Caco-2 (cell line): ENCODE results near the gene RAI1. TPM values are rescaled to one million over a fixed set of nuclear protein-coding genes. Genes with fewer than 3 reads are reported as not detected.

Source experiments
- BruUV-seq: library from RNA; stranded (reverse); fragments of 400-500 nt; replicated peaks from 2 replicates; lab custom pipeline; 2021; lab: Mats Ljungman, UMichigan
- CTCF ChIA-PET: fragments of 300-600 bp; sonication (Branson Sonifier 250); formaldehyde crosslinking; loops from one replicate; lab custom pipeline; 2022; ENCODE audit warnings: antibody characterized with exemption; lab: Charles Lee
- POLR2A ChIA-PET: fragments of 300-600 bp; sonication (Branson Sonifier 250); formaldehyde crosslinking; loops from one replicate; lab custom pipeline; 2022; ENCODE audit warnings: antibody characterized with exemption; lab: Charles Lee
- DNase-seq, 2 experiments: peaks; one replicate each; pipeline versions ENCODE4 v3.0.0 to v3.0.0-alpha.2; 2020 to 2022
- H3K27me3 ChIP-seq: replicated peaks from 2 replicates; pipeline ENCODE4 v1.6.0; 2011; ENCODE audit warnings: low read length; ENCODE audit not compliant: control insufficient read depth, insufficient read depth
- H3K36me3 ChIP-seq: 2 replicates; pipeline ENCODE4 v1.5.1; 2011; ENCODE audit warnings: low read length; ENCODE audit not compliant: control insufficient read depth, insufficient read depth
- H3K4me1 ChIP-seq: fragments of 250-450 bp; sonication (Bioruptor Pico); 2 replicates; pipeline ENCODE4 v1.5.1; 2020; ENCODE audit warnings: mild to moderate bottlenecking
- H3K4me3 ChIP-seq: 2 replicates; pipeline ENCODE4 v1.5.1; 2011; ENCODE audit warnings: low read depth, mild to moderate bottlenecking, control low read depth, low read length
- H3K9me3 ChIP-seq: fragments of 250-450 bp; sonication (Bioruptor Pico); 2 replicates; pipeline ENCODE4 v1.5.1; 2020; ENCODE audit warnings: mild to moderate bottlenecking, moderate library complexity
- H3K27ac Mint-ChIP-seq: one replicate; pipeline ENCODE4 v1.8.0; 2022; ENCODE audit warnings: mixed read lengths; ENCODE audit not compliant: unreplicated experiment
- H3K27me3 Mint-ChIP-seq: one replicate; pipeline ENCODE4 v1.8.0; 2022; ENCODE audit warnings: mixed read lengths; ENCODE audit not compliant: insufficient read depth, unreplicated experiment
- H3K36me3 Mint-ChIP-seq: one replicate; pipeline ENCODE4 v1.8.0; 2022; ENCODE audit warnings: mild to moderate bottlenecking, mixed read lengths; ENCODE audit not compliant: insufficient read depth, unreplicated experiment
- H3K4me1 Mint-ChIP-seq: one replicate; pipeline ENCODE4 v1.8.0; 2022; ENCODE audit warnings: low read depth, mixed read lengths; ENCODE audit not compliant: unreplicated experiment
- H3K4me3 Mint-ChIP-seq: one replicate; pipeline ENCODE4 v1.8.0; 2022; ENCODE audit warnings: mild to moderate bottlenecking, moderate library complexity, mixed read lengths; ENCODE audit not compliant: unreplicated experiment
- H3K9me3 Mint-ChIP-seq: one replicate; pipeline ENCODE4 v1.8.0; 2022; ENCODE audit warnings: mixed read lengths; ENCODE audit not compliant: unreplicated experiment
- intact Hi-C: fragments of 100-400 bp; cut with micrococcal nuclease; formaldehyde crosslinking; loops from one replicate; pipeline ENCODE4 v1.10.0; 2022; ENCODE audit not compliant: unreplicated experiment
- total RNA-seq: library from RNA; stranded (reverse); gene quantifications from 2 replicates; pipeline ENCODE4 v1.2.3, GENCODE V29; 2022
- TF ChIP-seq, protein P1 (sequence below), 2 experiments: fragments of 200-600 bp in 1 of 2; IDR thresholded peaks; 1 replicate in 1 of 2; 2 replicates in 1 of 2; pipeline versions ENCODE4 v1.5.1 to v1.8.0; 2011 to 2022; ENCODE audit warnings: antibody characterized with exemption in 1 of 2, control low read depth in 1 of 2, inconsistent platforms in 1 of 2, low read depth in 1 of 2, low read length in 1 of 2, mild to moderate bottlenecking in 1 of 2, moderate library complexity in 1 of 2; ENCODE audit not compliant: insufficient read depth in 1 of 2, severe bottlenecking in 1 of 2, unreplicated experiment in 1 of 2

RAI1 gene
- total RNA-seq, 1 experiment from 2014 or later: 44.3 TPM

DNA sequence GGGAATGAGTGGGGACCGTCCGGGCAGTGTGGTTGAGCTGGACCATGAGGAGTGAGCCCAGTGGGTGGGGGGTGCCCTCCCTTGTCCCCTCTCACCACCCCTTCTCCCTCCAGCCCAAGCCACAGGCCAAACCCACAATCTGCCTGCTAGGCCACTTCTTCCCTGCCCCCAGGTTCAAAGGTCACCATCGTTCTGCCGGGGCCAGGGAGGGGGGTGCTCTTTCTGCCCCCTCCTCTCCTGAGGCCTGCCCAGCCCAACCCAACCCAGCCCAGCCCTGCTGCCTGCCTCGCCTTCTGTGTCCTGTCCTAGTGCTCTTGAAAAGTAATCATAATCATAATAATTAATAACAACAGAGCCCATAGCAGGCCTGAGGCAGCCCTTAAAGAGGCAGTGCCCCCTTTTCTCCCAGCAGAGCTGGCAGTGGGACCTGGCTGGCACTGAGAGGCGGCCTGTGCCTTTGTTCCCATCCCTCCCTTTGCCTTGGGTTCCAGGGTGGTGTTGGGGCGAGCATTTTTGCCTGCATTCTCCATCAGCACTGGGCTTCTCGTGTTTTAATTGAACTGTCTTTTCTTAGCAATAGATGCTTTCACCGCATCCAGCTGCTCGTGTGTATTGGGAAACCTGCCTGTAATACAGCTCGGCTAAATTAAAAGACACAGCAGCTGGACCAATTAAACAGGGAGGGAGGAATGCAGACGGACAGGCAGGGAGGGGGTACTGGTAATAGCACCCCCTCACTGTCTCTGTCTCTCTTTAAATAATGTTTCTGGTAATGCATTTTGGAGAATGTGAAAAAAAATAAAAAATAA is 108.8 kb downstream of the RAI1 start:
- no peak overlapping the region for H3K4me3 ChIP-seq
- Mint-ChIP-seq H3K36me3 (peaks cover 23% of the 10 kb centered on the region), H3K27me3 (no peaks in the 10 kb centered on the region), H3K4me3 (no peak overlapping the region), H3K9me3 (no peaks in the 10 kb centered on the region), H3K4me1 (peaks cover 36% of the 10 kb centered on the region), H3K27ac (peak overlapping the region; percentile 49)
- BruUV-seq: no TSS peak
- POLR2A ChIA-PET: no interaction called here
- peaks cover 17% of the 10 kb centered on the region for H3K4me1 ChIP-seq
- TF ChIP-seq, protein P1, sequence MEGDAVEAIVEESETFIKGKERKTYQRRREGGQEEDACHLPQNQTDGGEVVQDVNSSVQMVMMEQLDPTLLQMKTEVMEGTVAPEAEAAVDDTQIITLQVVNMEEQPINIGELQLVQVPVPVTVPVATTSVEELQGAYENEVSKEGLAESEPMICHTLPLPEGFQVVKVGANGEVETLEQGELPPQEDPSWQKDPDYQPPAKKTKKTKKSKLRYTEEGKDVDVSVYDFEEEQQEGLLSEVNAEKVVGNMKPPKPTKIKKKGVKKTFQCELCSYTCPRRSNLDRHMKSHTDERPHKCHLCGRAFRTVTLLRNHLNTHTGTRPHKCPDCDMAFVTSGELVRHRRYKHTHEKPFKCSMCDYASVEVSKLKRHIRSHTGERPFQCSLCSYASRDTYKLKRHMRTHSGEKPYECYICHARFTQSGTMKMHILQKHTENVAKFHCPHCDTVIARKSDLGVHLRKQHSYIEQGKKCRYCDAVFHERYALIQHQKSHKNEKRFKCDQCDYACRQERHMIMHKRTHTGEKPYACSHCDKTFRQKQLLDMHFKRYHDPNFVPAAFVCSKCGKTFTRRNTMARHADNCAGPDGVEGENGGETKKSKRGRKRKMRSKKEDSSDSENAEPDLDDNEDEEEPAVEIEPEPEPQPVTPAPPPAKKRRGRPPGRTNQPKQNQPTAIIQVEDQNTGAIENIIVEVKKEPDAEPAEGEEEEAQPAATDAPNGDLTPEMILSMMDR (IDR thresholded peaks at IDR 0.05; ENCODE audit: insufficient read depth in 1 of 2, low read depth in 1 of 2, low read length in 1 of 2, severe bottlenecking in 1 of 2, unreplicated experiment in 1 of 2): no peak
- H3K36me3 ChIP-seq: peaks cover 2% of the 10 kb centered on the region; the same call in 1 of the 2 replicates
- intact Hi-C loops: no loop called here
- DNase-seq: peak in 1 of 2 experiments; percentile 28
- CTCF ChIA-PET: no interaction called here
- no peaks in the 10 kb centered on the region for H3K9me3 ChIP-seq
- H3K27me3 ChIP-seq: no peaks in the 10 kb centered on the region

DNA sequence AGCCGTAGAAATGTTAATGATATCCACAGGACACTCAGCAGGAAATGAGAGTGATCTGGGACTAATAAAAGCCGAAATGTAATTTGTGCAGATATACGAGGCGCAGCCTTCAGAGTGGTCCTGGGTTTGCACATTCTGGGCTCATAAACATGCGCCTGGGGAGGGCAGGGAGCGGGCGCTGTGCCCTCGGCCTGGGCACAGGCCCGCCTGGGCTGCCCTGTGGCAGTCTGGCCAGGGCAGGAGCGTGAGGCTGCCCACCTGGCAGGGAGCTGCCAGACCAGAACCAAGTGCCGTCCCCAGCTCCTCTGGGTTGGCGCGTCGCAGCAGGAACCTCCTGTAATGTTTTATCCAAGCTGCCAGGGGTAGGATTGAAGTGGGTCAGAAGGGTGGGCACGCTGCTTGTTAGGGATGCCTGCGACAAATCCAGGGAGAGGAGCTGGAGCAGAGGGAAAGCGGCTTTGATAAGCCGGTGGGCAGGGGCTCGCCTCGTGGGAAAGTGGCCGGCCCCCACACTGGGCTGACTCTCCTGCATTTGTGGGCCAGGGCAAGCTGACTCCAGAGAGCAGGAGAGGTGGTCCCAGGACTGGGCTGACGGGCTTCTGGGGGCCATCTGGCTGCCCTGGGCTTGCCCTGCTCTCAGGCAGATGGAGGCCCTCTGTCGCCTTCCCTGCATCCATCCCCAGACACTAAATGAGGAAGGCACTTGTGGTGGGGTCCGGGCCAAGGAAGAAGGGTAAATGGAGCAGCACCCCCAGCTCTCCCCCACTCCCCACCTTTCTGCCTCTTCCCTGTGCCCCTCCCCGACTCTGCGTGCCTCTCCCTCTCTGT is 109.6 kb downstream of the RAI1 start:
- H3K9me3 ChIP-seq: no peaks in the 10 kb centered on the region
- TF ChIP-seq, protein P1 (IDR thresholded peaks at IDR 0.05; ENCODE audit: insufficient read depth in 1 of 2, low read depth in 1 of 2, low read length in 1 of 2, severe bottlenecking in 1 of 2, unreplicated experiment in 1 of 2): no peak
- CTCF ChIA-PET: no interaction called here
- no peaks in the 10 kb centered on the region for H3K9me3 Mint-ChIP-seq
- no peaks in the 10 kb centered on the region for H3K27me3 Mint-ChIP-seq
- POLR2A ChIA-PET: no interaction called here
- H3K27ac Mint-ChIP-seq: no peak overlapping the region
- no peaks in the 10 kb centered on the region for H3K27me3 ChIP-seq
- peaks cover 31% of the 10 kb centered on the region for H3K4me1 Mint-ChIP-seq
- no TSS peak for BruUV-seq
- peaks cover 2% of the 10 kb centered on the region; the same call in 1 of the 2 replicates for H3K36me3 ChIP-seq
- H3K4me3 Mint-ChIP-seq: no peak overlapping the region
- peaks cover 23% of the 10 kb centered on the region for H3K36me3 Mint-ChIP-seq
- peaks cover 17% of the 10 kb centered on the region for H3K4me1 ChIP-seq
- no peak overlapping the region for H3K4me3 ChIP-seq
- no peak for DNase-seq
- intact Hi-C loops: no loop called here

DNA sequence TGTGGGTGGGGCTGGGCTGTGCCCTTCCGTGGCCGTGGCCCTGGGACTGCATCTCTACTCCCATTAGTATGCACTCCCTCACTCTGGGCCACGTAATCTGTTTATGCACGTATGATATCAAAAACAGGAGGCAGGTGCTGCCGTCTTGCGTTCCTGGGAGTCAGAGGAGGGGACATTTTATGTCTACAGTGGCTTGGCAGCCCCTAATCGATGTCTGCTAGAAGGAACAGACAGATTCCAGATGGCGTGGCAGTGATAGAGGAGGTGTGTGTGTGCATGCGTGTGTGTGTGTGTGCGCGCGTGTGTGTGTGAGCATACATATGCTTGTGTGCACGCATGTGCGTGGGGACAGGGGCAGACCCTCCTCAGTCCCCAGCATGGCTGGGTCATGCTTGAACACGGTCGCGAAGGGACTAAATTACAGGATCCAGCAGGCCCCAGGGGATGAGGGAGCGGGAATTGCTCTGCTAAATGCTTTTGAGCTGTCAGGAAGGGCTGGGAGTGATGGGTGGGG is 110.8 kb downstream of the RAI1 start:
- TF ChIP-seq, protein P1 (IDR thresholded peaks at IDR 0.05; ENCODE audit: insufficient read depth in 1 of 2, low read depth in 1 of 2, low read length in 1 of 2, severe bottlenecking in 1 of 2, unreplicated experiment in 1 of 2): no peak
- intact Hi-C loops: no loop called here
- no peaks in the 10 kb centered on the region for H3K9me3 ChIP-seq
- peaks cover 17% of the 10 kb centered on the region for H3K4me1 ChIP-seq
- no peak overlapping the region for H3K4me3 Mint-ChIP-seq
- BruUV-seq: no TSS peak
- POLR2A ChIA-PET: no interaction called here
- no peaks in the 10 kb centered on the region for H3K27me3 ChIP-seq
- H3K4me3 ChIP-seq: no peak overlapping the region
- CTCF ChIA-PET: interaction anchor here (0.7 to 0.8 kb wide), 2 partner anchors 41 to 78 kb away, joined by 3 to 8 read pairs; no protein-coding TSS in a partner anchor
- no peak for DNase-seq
- H3K36me3 ChIP-seq: peaks cover 2% of the 10 kb centered on the region; the same call in 1 of the 2 replicates
- peak overlapping the region; percentile 24 for H3K27ac Mint-ChIP-seq
- no peaks in the 10 kb centered on the region for H3K9me3 Mint-ChIP-seq
- H3K36me3 Mint-ChIP-seq: peaks cover 34% of the 10 kb centered on the region
- peaks cover 23% of the 10 kb centered on the region for H3K4me1 Mint-ChIP-seq
- no peaks in the 10 kb centered on the region for H3K27me3 Mint-ChIP-seq
